Panc1 (cell line): Measurements from ENCODE around the gene MYO16.

Experiments
- TF ChIP-seq, protein P1 (sequence below): fragments of 450-650 bp; IDR thresholded peaks from 2 replicates; pipeline ENCODE4 v1.5.1; 2017; ENCODE audit warnings: mild to moderate bottlenecking
- TF ChIP-seq, protein P2 (sequence below), 2 experiments: IDR thresholded peaks; 2 replicates each; pipeline ENCODE4 v1.6.1; 2011 to 2012; ENCODE audit warnings: low read depth in 2 of 2, control low read depth in 1 of 2, low read length in 1 of 2, mild to moderate bottlenecking in 1 of 2, moderate library complexity in 1 of 2; ENCODE audit not compliant: insufficient read depth in 1 of 2

DNA sequence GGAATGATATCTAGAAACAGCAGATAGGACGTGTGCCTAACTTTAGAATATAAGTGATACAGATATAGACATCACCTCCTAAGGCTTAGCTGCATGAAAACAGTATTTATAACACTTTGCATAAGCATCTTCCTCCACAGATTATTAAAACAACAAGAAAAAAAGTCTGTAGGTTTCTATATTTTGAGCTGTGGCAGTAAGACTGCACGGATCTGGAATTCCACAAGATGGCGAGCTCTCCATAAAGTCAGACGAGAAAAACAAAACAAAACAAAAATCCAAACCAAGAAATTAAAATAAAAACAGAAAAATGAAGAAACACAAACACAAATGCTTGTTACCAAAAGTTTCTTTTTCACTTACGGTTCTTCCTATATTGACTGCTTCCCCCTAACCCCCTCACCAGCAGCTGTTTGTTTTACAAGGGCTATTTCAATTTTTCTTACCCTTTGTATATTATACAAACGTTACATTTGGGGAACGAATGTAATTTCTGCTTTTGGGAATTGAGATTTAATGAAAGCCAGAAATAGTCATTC, 285.8 kb downstream of the MYO16 start:
- TF ChIP-seq, protein P1, sequence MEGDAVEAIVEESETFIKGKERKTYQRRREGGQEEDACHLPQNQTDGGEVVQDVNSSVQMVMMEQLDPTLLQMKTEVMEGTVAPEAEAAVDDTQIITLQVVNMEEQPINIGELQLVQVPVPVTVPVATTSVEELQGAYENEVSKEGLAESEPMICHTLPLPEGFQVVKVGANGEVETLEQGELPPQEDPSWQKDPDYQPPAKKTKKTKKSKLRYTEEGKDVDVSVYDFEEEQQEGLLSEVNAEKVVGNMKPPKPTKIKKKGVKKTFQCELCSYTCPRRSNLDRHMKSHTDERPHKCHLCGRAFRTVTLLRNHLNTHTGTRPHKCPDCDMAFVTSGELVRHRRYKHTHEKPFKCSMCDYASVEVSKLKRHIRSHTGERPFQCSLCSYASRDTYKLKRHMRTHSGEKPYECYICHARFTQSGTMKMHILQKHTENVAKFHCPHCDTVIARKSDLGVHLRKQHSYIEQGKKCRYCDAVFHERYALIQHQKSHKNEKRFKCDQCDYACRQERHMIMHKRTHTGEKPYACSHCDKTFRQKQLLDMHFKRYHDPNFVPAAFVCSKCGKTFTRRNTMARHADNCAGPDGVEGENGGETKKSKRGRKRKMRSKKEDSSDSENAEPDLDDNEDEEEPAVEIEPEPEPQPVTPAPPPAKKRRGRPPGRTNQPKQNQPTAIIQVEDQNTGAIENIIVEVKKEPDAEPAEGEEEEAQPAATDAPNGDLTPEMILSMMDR: peak; percentile 63; the same call in 1 of the 2 replicates
- TF ChIP-seq, protein P2, sequence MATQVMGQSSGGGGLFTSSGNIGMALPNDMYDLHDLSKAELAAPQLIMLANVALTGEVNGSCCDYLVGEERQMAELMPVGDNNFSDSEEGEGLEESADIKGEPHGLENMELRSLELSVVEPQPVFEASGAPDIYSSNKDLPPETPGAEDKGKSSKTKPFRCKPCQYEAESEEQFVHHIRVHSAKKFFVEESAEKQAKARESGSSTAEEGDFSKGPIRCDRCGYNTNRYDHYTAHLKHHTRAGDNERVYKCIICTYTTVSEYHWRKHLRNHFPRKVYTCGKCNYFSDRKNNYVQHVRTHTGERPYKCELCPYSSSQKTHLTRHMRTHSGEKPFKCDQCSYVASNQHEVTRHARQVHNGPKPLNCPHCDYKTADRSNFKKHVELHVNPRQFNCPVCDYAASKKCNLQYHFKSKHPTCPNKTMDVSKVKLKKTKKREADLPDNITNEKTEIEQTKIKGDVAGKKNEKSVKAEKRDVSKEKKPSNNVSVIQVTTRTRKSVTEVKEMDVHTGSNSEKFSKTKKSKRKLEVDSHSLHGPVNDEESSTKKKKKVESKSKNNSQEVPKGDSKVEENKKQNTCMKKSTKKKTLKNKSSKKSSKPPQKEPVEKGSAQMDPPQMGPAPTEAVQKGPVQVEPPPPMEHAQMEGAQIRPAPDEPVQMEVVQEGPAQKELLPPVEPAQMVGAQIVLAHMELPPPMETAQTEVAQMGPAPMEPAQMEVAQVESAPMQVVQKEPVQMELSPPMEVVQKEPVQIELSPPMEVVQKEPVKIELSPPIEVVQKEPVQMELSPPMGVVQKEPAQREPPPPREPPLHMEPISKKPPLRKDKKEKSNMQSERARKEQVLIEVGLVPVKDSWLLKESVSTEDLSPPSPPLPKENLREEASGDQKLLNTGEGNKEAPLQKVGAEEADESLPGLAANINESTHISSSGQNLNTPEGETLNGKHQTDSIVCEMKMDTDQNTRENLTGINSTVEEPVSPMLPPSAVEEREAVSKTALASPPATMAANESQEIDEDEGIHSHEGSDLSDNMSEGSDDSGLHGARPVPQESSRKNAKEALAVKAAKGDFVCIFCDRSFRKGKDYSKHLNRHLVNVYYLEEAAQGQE (IDR thresholded peaks at IDR 0.05; ENCODE audit: insufficient read depth in 1 of 2, low read depth in 2 of 2, low read length in 1 of 2): no peak
